Lower leg skin (tissue), 3 donors: Measurements from ENCODE around the gene TTC7B.

Experiments used
- CTCF ChIP-seq, 3 donors: fragments of 450-650 bp; IDR thresholded peaks; one replicate each; pipeline ENCODE4 v1.5.1; 2016; ENCODE audit warnings: antibody characterized with exemption in 3 of 3, mild to moderate bottlenecking in 3 of 3, moderate library complexity in 2 of 3
- POLR2A ChIP-seq, 2 donors: fragments of 450-650 bp; IDR thresholded peaks; one replicate each; pipeline ENCODE4 v1.6.1; 2016 to 2017; ENCODE audit warnings: antibody characterized with exemption in 2 of 2, mild to moderate bottlenecking in 1 of 2, moderate library complexity in 1 of 2

DNA sequence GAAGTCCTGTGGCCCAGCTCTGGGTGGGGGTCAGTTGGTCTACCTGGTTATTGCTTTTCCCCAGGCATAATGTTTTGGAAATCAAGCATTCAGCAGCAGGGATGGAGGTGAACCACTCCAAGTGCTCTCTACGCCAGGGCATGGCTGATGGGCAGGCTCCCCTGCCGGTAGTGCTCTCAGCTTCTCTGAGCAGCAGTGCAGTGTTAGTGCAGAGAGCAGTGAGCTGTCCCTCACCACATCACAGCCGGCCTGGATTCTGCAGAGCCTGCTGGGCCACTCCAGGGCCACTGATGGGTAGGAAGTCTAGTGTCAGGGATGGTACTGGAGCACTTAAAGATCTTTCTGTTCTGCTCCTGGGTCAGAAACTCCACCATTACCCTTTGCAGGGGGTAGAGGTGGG is 268.3 kb downstream of the TTC7B start:
- no peak for TF ChIP-seq POLR2A (IDR thresholded peaks at IDR 0.05)
- no peak for TF ChIP-seq CTCF (IDR thresholded peaks at IDR 0.05)
